OCI-LY7 (cell line): ENCODE measurements around the gene SNAPC2. TPM values are rescaled to one million over a fixed set of nuclear protein-coding genes. Genes with fewer than 3 reads are reported as not detected.

Experiments used
- BruUV-seq: library from RNA; stranded (reverse); fragments of 400-500 nt; replicated peaks from 2 replicates; lab custom pipeline; 2021; lab: Mats Ljungman, UMichigan
- CTCF ChIA-PET: fragments of 300-600 bp; sonication (Branson Sonifier 250); formaldehyde crosslinking; loops from one replicate; lab custom pipeline; 2022; ENCODE audit warnings: antibody characterized with exemption; ENCODE audit not compliant: unreplicated experiment; lab: Charles Lee
- POLR2A ChIA-PET: fragments of 300-600 bp; sonication (Branson Sonifier 250); formaldehyde crosslinking; loops from one replicate; lab custom pipeline; 2022; ENCODE audit warnings: antibody characterized with exemption; lab: Charles Lee
- DNase-seq: peaks from one replicate; pipeline ENCODE4 v3.0.0-alpha.2; 2015; ENCODE audit warnings: low spot score
- H2AFZ ChIP-seq: fragments of 200-600 bp; sonication (generic), shearing (Covaris generic); 2 replicates; pipeline ENCODE4 v1.6.1; 2014; ENCODE audit warnings: mild to moderate bottlenecking, antibody characterized with exemption, low read length, moderate library complexity
- H3K27ac ChIP-seq: fragments of 200-600 bp; sonication (generic); 2 replicates; pipeline ENCODE4 v1.5.1; 2014; ENCODE audit warnings: mixed run types, low read depth, mild to moderate bottlenecking, moderate library complexity, low read length, inconsistent platforms; ENCODE audit not compliant: poor library complexity, severe bottlenecking
- H3K36me3 ChIP-seq: fragments of 200-600 bp; sonication (generic); 2 replicates; pipeline ENCODE4 v1.6.1; 2014; ENCODE audit warnings: mild to moderate bottlenecking, antibody characterized with exemption, low read length, moderate library complexity, mixed read lengths; ENCODE audit not compliant: insufficient read depth
- H3K4me1 ChIP-seq: fragments of 200-600 bp; sonication (generic); 2 replicates; pipeline ENCODE4 v1.5.1; 2014; ENCODE audit warnings: mild to moderate bottlenecking, low read length; ENCODE audit not compliant: insufficient read depth, poor library complexity, severe bottlenecking
- H3K4me2 ChIP-seq: fragments of 200-600 bp; sonication (generic); 2 replicates; pipeline ENCODE4 v1.6.1; 2014; ENCODE audit warnings: mild to moderate bottlenecking, low read length
- H3K4me3 ChIP-seq: fragments of 200-600 bp; sonication (generic); 2 replicates; pipeline ENCODE4 v1.5.1; 2014; ENCODE audit warnings: mild to moderate bottlenecking, low read depth, low read length; ENCODE audit not compliant: poor library complexity, severe bottlenecking
- H3K79me2 ChIP-seq: fragments of 200-600 bp; sonication (generic); 2 replicates; pipeline ENCODE4 v1.6.1; 2016; ENCODE audit warnings: low read depth, mild to moderate bottlenecking, low read length, moderate library complexity, mixed read lengths; ENCODE audit not compliant: insufficient read depth
- H3K9me2 ChIP-seq: fragments of 200-600 bp; sonication (generic); 2 replicates; pipeline ENCODE4 v1.6.1; 2016; ENCODE audit warnings: mild to moderate bottlenecking, low read length, mixed read lengths; ENCODE audit not compliant: insufficient read depth
- H3K9me3 ChIP-seq: fragments of 200-600 bp; sonication (generic); 2 replicates; pipeline ENCODE4 v1.6.1; 2014; ENCODE audit warnings: mild to moderate bottlenecking, mixed run types, low read length, mixed read lengths
- H4K20me1 ChIP-seq: fragments of 200-600 bp; sonication (generic); 2 replicates; pipeline ENCODE4 v1.6.1; 2014; ENCODE audit warnings: mild to moderate bottlenecking, antibody characterized with exemption, low read length, moderate library complexity, mixed read lengths; ENCODE audit not compliant: insufficient read depth
- CTCF ChIP-seq: fragments of 200-600 bp; sonication (generic); conservative IDR thresholded peaks from 2 replicates; pipeline ENCODE4 v1.5.1; 2014; ENCODE audit warnings: mild to moderate bottlenecking, antibody characterized with exemption, low read length, moderate library complexity, mixed read lengths
- EZH2phosphoT487 ChIP-seq: fragments of 200-600 bp; sonication (generic); IDR thresholded peaks from 2 replicates; pipeline ENCODE4 v1.6.1; 2018; ENCODE audit warnings: low read depth, borderline replicate concordance, mild to moderate bottlenecking, mixed run types, antibody characterized with exemption, low read length, moderate library complexity, mixed read lengths
- intact Hi-C: fragments of 100-400 bp; cut with micrococcal nuclease; formaldehyde crosslinking; loops from one replicate; pipeline ENCODE4 v1.10.0; 2022; ENCODE audit not compliant: unreplicated experiment
- total RNA-seq, 2 experiments: library from RNA; depleted of rRNA in 1 of 2; stranded (reverse); fragments of >200 nt in 1 of 2; shearing (Covaris generic) in 1 of 2; gene quantifications; 2 replicates each; pipeline ENCODE4 v1.2.3, GENCODE V29; 2014 to 2022

SNAPC2 gene
- total RNA-seq, 2 experiments from 2014 or later = 4.9 to 8.2 TPM

GRCh38 chr19:7968008-7968795, 48.1 kb downstream of the SNAPC2 start:
- ChIA-PET POLR2A (no interaction called here), CTCF (no interaction called here)
- Histone ChIP-seq H4K20me1 (no peaks in the 10 kb centered on the region), H3K4me3 (no peak overlapping the region), H3K9me2 (no peaks in the 10 kb centered on the region), H2AFZ (no peak overlapping the region), H3K9me3 (no peaks in the 10 kb centered on the region), H3K79me2 (no peaks in the 10 kb centered on the region), H3K27ac (no peak overlapping the region), H3K4me1 (no peaks in the 10 kb centered on the region), H3K4me2 (no peak overlapping the region), H3K36me3 (peaks cover 85% of the 10 kb centered on the region)
- BruUV-seq = no TSS peak
- DNase-seq = no peak
- TF ChIP-seq EZH2phosphoT487 = no peak
- no peak for TF ChIP-seq CTCF
- intact Hi-C loops = no loop called here

- no TSS peak for BruUV-seq
- TF ChIP-seq EZH2phosphoT487 (no peak), CTCF (no peak)
- Histone ChIP-seq H3K9me2 (no peaks in the 10 kb centered on the region), H2AFZ (no peak overlapping the region), H3K79me2 (no peaks in the 10 kb centered on the region), H3K4me2 (no peak overlapping the region), H3K36me3 (peaks cover 85% of the 10 kb centered on the region), H3K4me3 (no peak overlapping the region), H3K4me1 (no peaks in the 10 kb centered on the region), H4K20me1 (no peaks in the 10 kb centered on the region), H3K9me3 (no peaks in the 10 kb centered on the region), H3K27ac (no peak overlapping the region)
- ChIA-PET POLR2A (no interaction called here), CTCF (no interaction called here)
- intact Hi-C loops = no loop called here
- DNase-seq = no peak
These were observed 48.8 kb downstream of the SNAPC2 start for GRCh38 chr19:7968796-7969554.

GRCh38 chr19:7969555-7969939, 49.4 kb downstream of the SNAPC2 start:
- Histone ChIP-seq H3K9me2 (no peaks in the 10 kb centered on the region), H3K4me2 (no peak overlapping the region), H3K4me1 (no peaks in the 10 kb centered on the region), H4K20me1 (no peaks in the 10 kb centered on the region), H2AFZ (no peak overlapping the region), H3K27ac (no peak overlapping the region), H3K9me3 (no peaks in the 10 kb centered on the region), H3K36me3 (peaks cover 85% of the 10 kb centered on the region), H3K4me3 (no peak overlapping the region), H3K79me2 (no peaks in the 10 kb centered on the region)
- POLR2A ChIA-PET = no interaction called here
- TF ChIP-seq CTCF (no peak), EZH2phosphoT487 (no peak)
- BruUV-seq = TSS peak; percentile 33
- intact Hi-C loops = no loop called here
- CTCF ChIA-PET = no interaction called here
- DNase-seq = no peak
